Stimulated activated CD4-positive, alpha-beta T cell treated with anti-CD3 and anti-CD28 coated beads, Interleukin-1b, Interleukin-23, amount 100 ng/mL, for 4 hours (primary cell): Measurements from ENCODE around the gene MINDY2.

Experiments used
- DNase-seq, 2 donors: peaks; one replicate each; pipeline ENCODE4 v3.0.0-alpha.2; 2020; ENCODE audit warnings: low read depth in 2 of 2

The MINDY2 gene

DNA sequence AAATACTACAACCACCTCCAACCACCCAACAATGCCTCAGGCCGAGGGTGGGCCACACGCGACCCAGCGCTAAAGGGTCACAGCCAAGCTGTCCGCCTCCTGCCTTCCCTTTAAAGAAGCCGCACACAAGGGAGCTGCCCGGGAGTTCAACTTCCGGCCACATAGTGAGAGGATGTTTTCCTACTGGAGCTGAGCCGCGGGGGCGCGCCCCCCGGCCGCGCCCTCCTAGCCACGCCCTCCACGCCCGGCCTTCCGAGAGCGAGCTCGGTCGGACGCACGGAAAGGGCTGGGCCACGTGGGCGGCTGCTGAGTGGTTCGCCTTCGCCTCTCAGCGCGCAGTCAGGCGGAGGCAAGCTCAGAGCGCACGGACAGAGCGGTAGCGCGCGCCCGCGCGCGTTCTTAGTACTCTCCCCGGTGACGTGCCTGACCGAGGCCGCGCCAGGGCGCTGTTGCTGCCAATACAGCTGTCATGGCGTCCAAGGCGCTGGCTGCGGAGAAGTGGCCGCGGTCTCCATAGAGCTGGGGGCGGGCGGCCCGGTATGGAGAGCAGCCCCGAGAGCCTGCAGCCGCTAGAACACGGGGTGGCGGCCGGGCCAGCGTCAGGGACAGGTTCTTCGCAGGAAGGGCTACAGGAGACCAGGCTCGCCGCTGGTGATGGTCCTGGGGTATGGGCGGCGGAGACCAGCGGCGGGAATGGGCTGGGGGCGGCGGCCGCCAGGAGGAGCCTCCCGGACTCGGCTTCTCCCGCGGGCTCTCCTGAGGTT lies at the start of gene MINDY2:
Gene MINDY2, plus strand, starts transcription at position 446 of the 764 bp plus-strand sequence. Its CDS starts 94 bp downstream, at position 540.
- peak; percentile 82 to 90 for DNase-seq

DNA sequence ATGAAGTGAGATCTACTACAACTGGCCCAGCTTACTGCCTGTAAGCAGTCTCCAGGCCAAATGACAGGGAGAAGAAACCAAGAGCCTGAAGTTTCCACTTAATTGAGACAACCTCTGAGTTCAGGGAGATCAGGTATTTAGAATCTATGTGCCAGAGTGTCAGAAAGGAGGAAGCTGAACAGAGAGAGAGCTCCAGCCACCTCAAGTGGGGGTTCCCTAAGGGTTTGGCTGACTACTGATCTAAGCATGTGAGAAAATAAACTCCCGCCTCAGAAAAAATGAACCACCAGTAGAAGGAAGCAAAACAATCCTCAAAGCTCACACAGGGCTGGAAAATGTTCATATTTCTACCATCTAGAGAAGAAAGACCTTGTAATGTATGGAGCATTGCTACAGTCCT lies 46.6 kb upstream of the MINDY2 start:
- DNase-seq: no peak

- DNase-seq: no peak
Measured at GRCh38 chr15:58726867-58727266, 44.2 kb upstream of the MINDY2 start.

GRCh38 chr15:58731756-58732535 lies 39.2 kb upstream of the MINDY2 start:
- no peak for DNase-seq

- no peak for DNase-seq
Measured at GRCh38 chr15:58732625-58733363, 38.3 kb upstream of the MINDY2 start.

- DNase-seq: no peak
Measured at GRCh38 chr15:58734859-58735258, 36.2 kb upstream of the MINDY2 start.

GRCh38 chr15:58736018-58736643 lies 35.0 kb upstream of the MINDY2 start:
- DNase-seq: no peak

DNA sequence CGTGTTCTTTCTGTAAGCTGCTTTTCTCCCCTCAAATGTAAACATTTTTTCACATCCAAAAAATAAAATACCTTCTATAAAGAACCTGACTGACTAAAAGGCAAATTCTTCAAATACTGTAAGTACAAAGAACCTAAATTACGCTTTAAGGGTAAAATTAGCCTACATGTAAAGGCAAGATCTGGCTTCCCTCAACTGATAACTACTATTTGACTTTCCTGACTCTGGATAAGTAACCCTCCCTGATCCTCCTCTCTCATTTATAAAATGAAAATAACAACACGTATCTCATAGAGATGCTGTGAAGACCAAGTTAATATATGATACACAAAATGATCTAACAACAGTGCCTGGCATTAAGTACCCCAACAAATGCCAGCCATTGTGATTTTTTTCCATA lies 33.8 kb upstream of the MINDY2 start:
- DNase-seq: no peak

GRCh38 chr15:58738046-58738707 lies 32.9 kb upstream of the MINDY2 start:
- DNase-seq: no peak

DNA sequence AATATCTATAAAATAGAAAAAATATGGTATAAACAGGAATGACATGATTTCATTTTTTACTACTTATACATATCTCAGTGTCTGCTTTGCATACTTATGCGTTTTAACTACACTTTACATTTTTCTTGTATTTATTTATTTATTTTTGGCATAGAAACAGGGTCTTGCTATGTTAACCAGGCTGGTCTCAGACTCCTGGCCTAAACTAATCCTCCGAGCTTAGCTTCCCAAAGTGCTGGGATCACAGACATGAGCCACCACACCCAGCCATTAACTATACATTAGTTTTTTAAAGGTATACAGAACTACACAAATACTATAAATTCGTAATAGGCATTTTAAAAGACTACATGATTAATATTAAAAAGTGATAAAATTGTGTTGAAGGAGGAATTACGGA lies 30.7 kb upstream of the MINDY2 start:
- no peak for DNase-seq

- no peak for DNase-seq
Measured at GRCh38 chr15:58741032-58741431, 30.1 kb upstream of the MINDY2 start.

DNA sequence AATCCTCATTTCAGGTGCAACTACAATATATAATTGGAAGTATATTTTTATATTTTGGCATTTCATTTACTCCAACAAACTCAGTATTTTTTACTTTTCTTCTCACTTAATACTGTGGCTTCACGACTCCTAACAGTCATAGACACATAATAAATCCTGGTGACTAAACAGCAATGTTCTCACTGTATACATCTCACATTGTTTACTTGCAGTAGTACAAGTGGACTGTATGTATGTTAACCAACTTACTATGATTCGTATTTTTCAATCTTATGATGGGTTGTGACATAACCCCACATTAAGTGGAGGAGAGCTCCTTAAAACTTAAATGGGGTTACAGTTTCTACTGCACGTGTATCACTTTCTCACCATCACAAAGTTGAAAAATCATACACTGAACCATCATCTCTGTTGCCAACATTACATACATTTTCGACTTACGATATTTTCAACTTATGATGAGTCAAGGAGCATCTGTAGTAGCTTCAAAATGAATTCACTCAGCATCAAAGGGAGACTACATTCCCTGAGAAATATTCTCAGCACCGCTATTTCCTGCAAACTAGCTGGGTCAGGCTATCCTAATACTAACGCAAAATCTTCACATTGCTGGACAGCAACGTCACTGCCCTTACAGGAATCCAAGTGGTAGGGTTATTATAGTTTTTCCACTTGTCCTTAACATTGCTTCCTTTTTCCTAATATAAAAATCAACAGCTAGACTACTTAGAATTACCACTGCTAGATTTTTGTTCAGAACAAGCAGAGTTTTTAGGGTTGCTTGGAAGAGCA lies 28.9 kb upstream of the MINDY2 start:
- no peak for DNase-seq

DNA sequence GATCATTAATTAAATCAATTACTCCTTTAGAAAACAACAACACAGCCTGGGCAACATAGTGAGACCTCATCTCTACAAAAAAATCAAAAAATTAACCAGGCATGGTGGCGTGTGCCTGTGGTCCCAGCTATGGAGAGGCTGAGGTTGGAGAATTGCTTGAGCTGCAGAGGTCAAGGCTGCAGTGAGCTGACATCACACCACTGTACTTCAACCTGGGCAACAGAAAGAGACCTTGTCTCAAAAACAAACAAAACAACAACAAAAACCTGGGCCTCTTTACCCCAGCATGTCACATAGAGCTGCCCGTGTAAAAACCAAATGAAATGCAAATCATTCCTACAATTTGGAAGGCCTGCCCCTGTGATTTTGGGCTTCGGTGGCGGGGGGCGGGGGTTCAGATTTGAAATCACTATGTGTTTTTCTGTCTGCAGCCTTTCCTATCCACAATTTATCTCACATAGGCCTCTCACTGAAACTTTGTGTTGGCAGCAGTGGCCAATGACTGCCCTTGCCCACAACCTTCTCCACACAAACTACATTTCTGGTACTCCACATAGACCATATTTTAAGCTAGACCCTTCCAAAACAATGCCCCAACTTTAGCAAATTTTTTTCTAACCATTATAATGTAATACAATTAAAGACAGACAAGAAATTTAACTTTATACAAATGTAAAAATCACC lies 28.1 kb upstream of the MINDY2 start:
- DNase-seq: no peak

- DNase-seq: no peak
Measured at GRCh38 chr15:58746174-58746573, 24.9 kb upstream of the MINDY2 start.

DNA sequence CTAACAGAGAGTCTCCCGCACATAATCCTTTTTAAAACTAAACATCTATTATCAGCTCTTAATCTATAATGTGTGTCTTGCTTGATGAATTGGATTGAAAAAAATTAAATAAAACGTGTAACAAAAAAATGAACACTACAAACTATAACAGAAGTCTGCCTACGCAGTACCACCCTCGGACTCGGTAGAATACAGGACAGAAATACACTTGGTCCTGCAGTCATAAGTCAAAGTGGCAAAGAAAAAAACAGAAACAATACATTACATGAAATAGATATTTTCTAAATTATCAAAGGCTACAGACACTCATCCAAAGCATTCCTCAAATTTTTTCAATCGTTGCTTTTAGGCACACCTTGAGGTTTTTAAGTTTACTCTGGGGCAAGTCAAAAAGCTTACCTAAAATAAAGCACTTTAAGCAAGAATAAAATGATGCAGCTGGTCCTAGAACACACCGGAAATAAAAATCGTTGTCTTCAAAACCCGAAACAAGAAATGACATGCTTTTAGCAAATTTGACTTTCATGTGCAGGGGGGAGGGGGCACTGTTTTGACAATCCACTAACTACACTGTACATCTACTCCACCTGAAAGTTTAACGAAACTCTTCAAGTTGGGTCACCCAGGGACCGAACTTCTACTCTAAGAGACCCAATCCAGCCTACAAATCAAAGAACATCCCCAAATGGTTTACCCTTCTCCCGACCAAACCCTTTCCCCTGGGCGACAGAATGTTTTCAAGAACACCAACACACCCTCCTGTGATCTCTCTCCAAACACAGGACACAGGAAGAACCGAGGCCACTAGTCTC lies 22.9 kb upstream of the MINDY2 start:
- DNase-seq: no peak

GRCh38 chr15:58748852-58749531 lies 22.1 kb upstream of the MINDY2 start:
- peak in 1 of 2 donors; percentile 36 for DNase-seq

DNA sequence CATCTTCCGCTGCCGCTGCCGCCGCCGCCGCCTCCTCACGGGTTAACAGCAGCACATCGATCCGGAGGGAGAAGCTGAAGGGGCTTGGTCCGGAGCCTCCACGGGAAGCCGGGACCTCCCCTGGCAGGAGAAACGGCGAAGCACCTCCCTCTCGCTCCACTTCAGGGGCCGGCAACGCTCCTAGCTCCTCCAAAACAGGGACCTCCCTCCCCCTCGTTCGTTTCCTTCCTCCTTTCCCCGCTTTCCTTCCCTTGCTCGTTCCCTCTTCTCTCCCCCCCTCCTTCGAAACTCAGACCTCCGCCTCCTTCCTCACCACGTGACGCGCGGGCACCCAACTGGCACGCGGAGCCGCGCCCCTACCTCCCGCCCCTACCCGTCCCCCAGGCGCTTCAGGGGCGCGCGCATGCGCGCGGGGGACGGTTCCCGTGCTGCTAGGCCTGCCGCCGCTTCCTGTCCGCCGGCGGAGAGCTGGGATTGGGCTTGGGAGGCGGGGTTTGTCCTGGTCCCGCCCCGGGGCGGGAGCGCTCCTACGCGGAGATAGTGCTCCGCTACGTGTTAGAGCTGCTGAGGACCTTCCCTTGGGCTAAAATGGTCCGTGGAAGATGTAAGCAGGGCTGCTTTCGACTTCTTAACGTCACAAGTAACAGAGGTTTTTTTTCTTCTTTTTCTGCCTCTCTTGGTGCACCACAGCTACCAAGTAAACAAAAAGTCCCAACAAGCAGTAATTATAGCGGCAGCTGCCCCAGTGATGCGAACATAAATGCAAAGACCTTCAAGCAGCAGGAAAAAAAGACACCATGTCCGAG lies 21.4 kb upstream of the MINDY2 start, which contains the start of gene ADAM10:
Gene ADAM10, minus strand, starts transcription at position 176 of the 806 bp plus-strand sequence. Its CDS starts 173 bp downstream, at position 3.
- peak; percentile 97 to 99 for DNase-seq

DNA sequence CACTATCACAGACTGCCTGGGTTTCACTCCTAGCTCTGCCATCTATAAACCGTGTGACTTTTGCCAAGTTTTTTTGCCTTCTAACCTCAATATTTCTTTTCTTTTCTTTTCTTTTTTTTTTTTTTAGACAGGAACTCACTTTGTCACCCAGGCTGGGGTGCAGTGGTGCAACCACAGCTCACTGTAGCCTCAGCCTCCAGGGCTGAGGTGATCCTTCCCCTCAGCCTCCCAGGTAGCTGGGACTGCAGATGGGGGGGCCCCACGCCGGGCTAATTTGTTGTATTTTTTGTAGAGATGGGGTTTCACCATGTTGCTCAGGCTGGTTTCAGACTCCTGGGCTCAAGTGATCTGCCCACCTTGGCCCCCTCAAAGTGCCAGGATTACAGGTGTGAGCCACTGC lies 18.4 kb upstream of the MINDY2 start:
- no peak for DNase-seq
